ENCODE data around the gene LMAN1L. TPM values are rescaled to one million over a fixed set of nuclear protein-coding genes. Genes with fewer than 3 reads are reported as not detected.

Gene LMAN1L
- total RNA-seq, 1 experiment from 2014 or later, result not detected

GRCh38 chr15:74825866-74826265 is 13.2 kb downstream of the LMAN1L start:
- Histone ChIP-seq H3K4me2 (ENCODE audit: low read length) (no peak overlapping the region), H3K27ac (ENCODE audit: low read length) (no peak overlapping the region), H2AFZ (ENCODE audit: low read length) (no peak overlapping the region), H3K9me2 (replicated peaks; ENCODE audit: low read length) (no peaks in the 10 kb centered on the region), H3K9me3 (ENCODE audit: low read length) (no peaks in the 10 kb centered on the region), H3K4me3 (ENCODE audit: low read length) (no peak overlapping the region), H3K4me1 (ENCODE audit: insufficient read depth, low read length) (peaks cover 20% of the 10 kb centered on the region), H3K79me2 (ENCODE audit: low read length) (no peaks in the 10 kb centered on the region), H4K20me1 (ENCODE audit: low read length) (no peaks in the 10 kb centered on the region), H3F3A (ENCODE audit: low read length, unreplicated experiment) (no peaks in the 10 kb centered on the region), H3K9ac (ENCODE audit: low read length) (no peak overlapping the region), H3K27me3 (ENCODE audit: low read length) (no peaks in the 10 kb centered on the region), H3K36me3 (ENCODE audit: low read depth, low read length) (no peaks in the 10 kb centered on the region)
- intact Hi-C loops (cut with micrococcal nuclease), result no loop called here
- CTCF ChIA-PET, result no interaction called here
- DNase-seq (no peak), ATAC-seq (no peak)
- POLR2A ChIA-PET (ENCODE audit: unreplicated experiment), result no interaction called here
- BruUV-seq (replicated peaks), result no TSS peak
- TF ChIP-seq EZH2 (IDR thresholded peaks at IDR 0.05; ENCODE audit: low read length, unreplicated experiment), result no peak
- no peak for TF ChIP-seq EZH2phosphoT487 (IDR thresholded peaks at IDR 0.05; ENCODE audit: borderline replicate concordance, low read length)
- no peak for TF ChIP-seq CTCF (conservative IDR thresholded peaks at IDR 0.05; ENCODE audit: low read depth, low read length)

- Histone ChIP-seq H3K27me3 (ENCODE audit: low read length) (no peaks in the 10 kb centered on the region), H3K27ac (ENCODE audit: low read length) (no peak within 1 kb of the TSS), H3K9ac (ENCODE audit: low read length) (no peak within 1 kb of the TSS), H3K4me3 (ENCODE audit: low read length) (no peak within 1 kb of the TSS), H4K20me1 (ENCODE audit: low read length) (no peaks in the 10 kb centered on the region), H3K36me3 (ENCODE audit: low read depth, low read length) (no peaks in the 10 kb centered on the region), H3K9me2 (replicated peaks; ENCODE audit: low read length) (no peaks in the 10 kb centered on the region), H3K9me3 (ENCODE audit: low read length) (no peaks in the 10 kb centered on the region), H3K4me1 (ENCODE audit: insufficient read depth, low read length) (peaks cover 20% of the 10 kb centered on the region), H2AFZ (ENCODE audit: low read length) (no peak within 1 kb of the TSS), H3F3A (ENCODE audit: low read length, unreplicated experiment) (no peaks in the 10 kb centered on the region), H3K4me2 (ENCODE audit: low read length) (no peak within 1 kb of the TSS), H3K79me2 (ENCODE audit: low read length) (no peaks in the 10 kb centered on the region)
- intact Hi-C loops (cut with micrococcal nuclease), result no loop called here
- no TSS peak for BruUV-seq (replicated peaks)
- ATAC-seq (no peak), DNase-seq (no peak)
- POLR2A ChIA-PET (ENCODE audit: unreplicated experiment), result no interaction called here
- CTCF ChIA-PET, result no interaction called here
- no peak for TF ChIP-seq EZH2 (IDR thresholded peaks at IDR 0.05; ENCODE audit: low read length, unreplicated experiment)
Observed at GRCh38 chr15:74826364-74826819, 13.8 kb downstream of the LMAN1L start, which contains the start of gene CPLX3. Gene CPLX3, plus strand, starts transcription at chr15:74826627. Its CDS starts 77 bp downstream, at chr15:74826704.

GRCh38 chr15:74826921-74827320 is 14.3 kb downstream of the LMAN1L start:
- Histone ChIP-seq H3K9ac (ENCODE audit: low read length) (no peak overlapping the region), H3K27ac (ENCODE audit: low read length) (no peak overlapping the region), H3F3A (ENCODE audit: low read length, unreplicated experiment) (no peaks in the 10 kb centered on the region), H3K36me3 (ENCODE audit: low read depth, low read length) (no peaks in the 10 kb centered on the region), H2AFZ (ENCODE audit: low read length) (no peak overlapping the region), H4K20me1 (ENCODE audit: low read length) (no peaks in the 10 kb centered on the region), H3K79me2 (ENCODE audit: low read length) (no peaks in the 10 kb centered on the region), H3K27me3 (ENCODE audit: low read length) (no peaks in the 10 kb centered on the region), H3K4me1 (ENCODE audit: insufficient read depth, low read length) (peaks cover 20% of the 10 kb centered on the region), H3K4me3 (ENCODE audit: low read length) (no peak overlapping the region), H3K4me2 (ENCODE audit: low read length) (no peak overlapping the region), H3K9me3 (ENCODE audit: low read length) (no peaks in the 10 kb centered on the region), H3K9me2 (replicated peaks; ENCODE audit: low read length) (no peaks in the 10 kb centered on the region)
- intact Hi-C loops (cut with micrococcal nuclease), result no loop called here
- no TSS peak for BruUV-seq (replicated peaks)
- no peak for TF ChIP-seq EZH2 (IDR thresholded peaks at IDR 0.05; ENCODE audit: low read length, unreplicated experiment)
- no peak for TF ChIP-seq CTCF (conservative IDR thresholded peaks at IDR 0.05; ENCODE audit: low read depth, low read length)
- TF ChIP-seq EZH2phosphoT487 (IDR thresholded peaks at IDR 0.05; ENCODE audit: borderline replicate concordance, low read length), result no peak
- CTCF ChIA-PET, result no interaction called here
- POLR2A ChIA-PET (ENCODE audit: unreplicated experiment), result no interaction called here
- DNase-seq (no peak), ATAC-seq (no peak)

All from PC-3 (cell line).